Activated effector memory CD4-positive, alpha-beta T cell treated with Interleukin-2 at 50 U/mL for 16 hours (primary cell): ENCODE results near the gene ARMCX2.
"Not testable (repeated sequence)": the region's sequence is repeated elsewhere in the genome, so short reads cannot be mapped to it uniquely, and the experiment has no call there.

Source experiments
- DNase-seq: peaks from one replicate; pipeline ENCODE4 v3.0.0-alpha.2; 2020

Gene ARMCX2

DNA sequence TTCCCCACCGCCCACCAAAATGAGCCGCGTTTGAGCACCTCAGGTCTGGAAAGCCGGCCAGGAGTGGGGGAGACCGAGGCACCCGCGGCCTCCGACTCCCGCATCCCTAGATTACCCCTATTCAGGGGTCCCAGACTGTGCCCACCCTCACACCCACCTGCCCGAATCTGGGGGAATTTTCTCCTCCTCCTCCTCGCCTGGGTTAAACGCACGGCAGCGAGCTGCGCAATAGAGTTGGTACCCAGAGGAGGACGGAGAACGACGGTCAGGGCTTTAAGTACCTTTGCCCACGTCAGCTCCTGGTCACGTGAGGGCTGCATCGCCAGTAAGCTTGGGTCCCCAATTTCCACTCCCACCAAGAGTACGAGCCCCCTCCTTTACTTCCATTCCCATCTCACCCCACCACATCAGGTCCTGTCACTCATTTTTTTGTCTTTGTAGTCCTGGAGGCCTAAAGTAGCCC, at the start of gene ARMCX2:
Gene ARMCX2 (minus strand): TSS at position 250 of the 463 bp plus-strand sequence. CDS start 2,262 bp downstream, outside the sequence.
- DNase-seq: no peak

DNA sequence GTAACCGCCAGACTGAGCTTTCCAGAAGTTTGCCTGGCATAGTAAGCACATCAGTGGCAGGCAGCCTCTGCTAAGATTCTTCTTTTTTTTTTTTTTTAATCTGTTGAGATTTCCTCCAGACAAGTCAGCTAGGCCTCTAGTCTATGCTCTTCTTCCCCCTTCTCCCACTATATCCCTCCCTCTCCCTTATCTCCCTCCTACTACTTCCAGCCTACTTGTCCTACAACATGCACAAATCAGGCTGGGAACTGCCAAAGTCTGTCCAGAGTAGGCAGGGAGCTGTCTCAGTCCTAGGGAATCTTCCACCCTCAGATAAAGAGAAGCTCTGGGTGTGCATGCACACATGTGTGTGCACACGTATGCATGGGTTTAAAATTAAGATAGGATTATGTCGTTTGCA, 49.7 kb upstream of the ARMCX2 start:
- no peak for DNase-seq

DNA sequence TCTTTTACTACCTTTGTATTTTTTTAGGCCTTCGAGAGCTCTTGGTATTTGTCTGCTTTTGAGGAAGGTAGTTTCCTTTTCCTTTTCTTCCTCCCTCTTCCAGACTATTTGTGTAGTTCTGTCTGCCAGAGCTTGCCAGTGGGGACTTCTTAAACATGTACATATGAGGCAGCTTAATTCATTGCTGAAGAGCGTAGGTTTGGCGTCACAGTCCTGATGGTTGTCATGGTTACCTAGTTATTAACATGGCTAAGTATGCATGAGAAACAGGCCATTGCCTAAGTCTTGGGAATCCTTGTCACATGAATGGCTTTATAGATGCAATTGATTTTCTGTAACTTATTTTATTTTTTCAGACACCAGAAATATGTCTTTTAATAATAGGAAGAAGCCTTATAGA, 48.5 kb upstream of the ARMCX2 start:
- no peak for DNase-seq

DNA sequence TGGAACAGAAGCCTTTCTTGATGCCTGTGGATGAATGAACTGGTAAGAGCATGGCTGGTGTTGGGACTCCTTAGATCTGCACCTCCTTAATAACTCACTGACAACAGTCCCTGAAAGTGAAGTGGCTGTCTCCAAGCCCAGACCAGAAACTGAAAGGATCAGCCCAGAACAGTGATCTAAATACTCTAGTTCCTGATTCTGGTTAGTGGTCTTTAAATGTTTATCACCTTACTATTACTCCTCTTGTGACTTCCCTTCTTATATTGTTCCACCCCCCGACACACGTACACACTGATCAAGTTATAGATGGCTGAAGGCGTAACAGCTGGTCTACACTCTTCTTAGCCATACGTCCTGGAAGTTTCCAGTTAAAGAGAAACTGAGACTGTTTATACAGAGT, 33.8 kb upstream of the ARMCX2 start:
- no peak for DNase-seq

DNA sequence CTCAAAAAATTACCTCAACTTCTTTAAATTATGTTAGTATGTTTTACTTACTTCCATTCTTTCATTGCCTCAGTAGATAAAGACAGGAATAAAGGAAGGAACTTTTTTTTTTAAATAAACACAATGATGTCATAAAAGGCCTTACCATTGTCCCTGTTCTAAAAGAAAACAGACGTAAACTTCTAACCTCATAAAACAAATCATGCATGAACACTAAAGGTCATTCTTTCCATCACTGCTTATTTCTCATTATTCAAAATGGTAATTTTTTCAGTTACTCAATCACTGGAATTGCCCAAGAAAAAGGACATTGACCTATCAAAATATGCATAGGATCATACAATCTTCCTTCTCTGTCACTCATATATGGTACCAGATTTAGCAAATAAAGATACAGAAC, 32.2 kb upstream of the ARMCX2 start:
- DNase-seq: no peak

DNA sequence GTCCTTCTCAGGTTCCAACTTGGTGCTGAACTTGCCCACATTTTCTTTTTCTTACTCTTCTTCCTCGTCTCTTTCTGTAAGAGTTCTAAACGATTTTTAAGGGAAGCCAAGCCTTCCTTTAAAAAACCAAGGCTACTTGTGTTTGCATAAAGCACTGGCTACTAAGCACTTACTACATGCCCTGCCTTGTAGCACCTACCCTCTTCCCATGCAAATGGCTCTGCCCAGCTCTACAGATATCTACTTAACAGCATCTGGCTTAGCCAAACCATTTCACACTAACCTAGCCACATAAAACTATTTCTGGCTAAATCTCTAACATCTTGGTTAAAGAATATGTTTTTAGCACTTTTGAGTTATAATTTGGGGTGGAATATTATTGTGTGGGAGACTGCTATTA, 26.9 kb upstream of the ARMCX2 start:
- DNase-seq: no peak

DNA sequence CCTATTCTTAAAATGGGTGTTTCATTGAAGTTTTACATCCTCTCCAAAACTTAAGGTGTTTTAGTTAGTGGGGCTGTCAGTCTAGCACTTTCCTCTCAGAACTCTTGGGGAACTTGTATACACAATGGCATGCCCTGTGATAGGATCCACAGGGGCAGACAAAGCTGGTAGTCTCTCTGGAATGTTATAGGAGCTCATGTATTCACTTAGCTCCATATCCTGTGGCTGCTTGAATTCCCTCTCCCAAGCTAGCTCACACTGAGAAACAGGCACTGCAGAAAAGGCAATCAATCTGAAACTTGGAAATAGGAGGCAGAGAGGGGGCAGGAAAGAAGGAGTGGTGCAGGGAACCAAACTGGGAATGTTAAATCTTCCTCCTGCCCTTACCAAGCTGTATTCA, 26.3 kb upstream of the ARMCX2 start:
- no peak for DNase-seq

DNA sequence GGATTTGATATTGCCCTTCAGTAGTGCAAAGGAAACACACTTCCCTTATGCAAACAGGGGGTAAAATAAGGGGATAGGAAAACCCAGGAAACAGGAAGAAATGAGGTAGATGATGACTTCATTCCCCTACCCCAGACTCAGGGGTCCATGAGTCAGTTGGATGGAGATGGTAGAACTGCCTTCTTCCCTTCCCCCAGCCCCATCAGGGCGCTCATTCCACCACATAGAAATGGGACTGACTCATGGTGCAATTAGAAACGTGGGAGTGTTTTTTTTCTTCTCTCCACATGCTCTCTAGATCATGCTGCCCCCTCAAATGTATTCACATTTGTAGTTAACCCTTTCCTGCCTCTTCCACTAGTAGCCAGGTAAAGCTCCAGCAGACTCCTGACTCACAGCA, 23.1 kb upstream of the ARMCX2 start:
- DNase-seq: no peak

DNA sequence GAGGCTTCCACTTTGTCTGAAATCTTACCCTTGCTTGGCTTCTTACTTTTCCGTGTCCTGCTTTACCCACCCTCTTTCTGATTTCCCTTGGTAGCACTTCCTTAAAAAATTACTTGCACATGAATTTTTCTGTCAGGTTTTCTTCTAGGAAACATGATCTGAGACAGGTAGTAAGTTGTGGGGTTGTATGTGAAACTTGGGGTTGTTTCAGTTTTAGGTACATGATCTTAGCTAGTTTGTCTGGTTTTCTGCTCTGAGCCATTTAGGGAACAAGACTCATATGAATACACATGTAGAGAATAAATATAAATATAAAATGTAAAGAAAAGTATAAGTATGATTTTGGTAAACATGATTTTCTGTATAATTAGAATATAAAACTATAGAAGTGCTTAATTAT, 17.4 kb upstream of the ARMCX2 start:
- no peak for DNase-seq

DNA sequence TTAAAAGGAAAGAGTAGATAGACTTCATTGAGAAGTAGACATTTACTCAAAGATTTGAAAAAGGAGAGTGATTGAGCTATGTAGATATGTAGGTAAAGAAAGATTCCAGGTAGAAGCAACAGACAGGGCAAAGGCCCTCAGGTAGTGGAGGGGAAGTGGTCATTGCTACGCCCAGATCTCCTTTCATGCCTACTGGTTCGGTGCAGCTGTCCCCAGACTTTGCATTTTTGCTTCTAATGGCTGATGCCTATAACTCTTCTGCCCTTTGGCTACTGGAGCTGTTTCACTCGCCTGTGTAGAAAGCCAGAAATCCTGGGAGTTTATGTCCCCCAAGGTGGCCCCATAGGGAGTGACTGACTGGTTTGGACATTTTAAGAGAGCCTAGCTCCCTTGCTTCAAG, 16.9 kb upstream of the ARMCX2 start:
- no peak for DNase-seq

DNA sequence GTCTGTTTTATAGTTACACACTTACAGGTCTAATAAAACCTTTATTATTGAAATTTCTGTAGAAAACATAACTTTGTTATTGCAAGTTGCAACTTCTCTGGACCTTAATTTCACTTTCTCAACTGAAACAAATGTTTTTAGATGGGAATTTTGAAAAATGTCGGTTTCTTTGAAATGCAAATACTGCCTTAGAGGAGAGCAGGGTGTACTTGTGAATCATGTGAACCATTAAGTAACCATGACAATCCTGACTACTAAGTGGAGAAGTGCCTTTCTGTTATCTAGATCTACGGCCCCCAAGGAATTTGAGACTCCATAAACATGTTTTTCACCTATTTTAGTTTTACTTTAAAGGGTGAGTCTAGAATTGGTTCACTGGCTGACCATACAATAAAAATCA, 8.5 kb upstream of the ARMCX2 start:
- no peak for DNase-seq

DNA sequence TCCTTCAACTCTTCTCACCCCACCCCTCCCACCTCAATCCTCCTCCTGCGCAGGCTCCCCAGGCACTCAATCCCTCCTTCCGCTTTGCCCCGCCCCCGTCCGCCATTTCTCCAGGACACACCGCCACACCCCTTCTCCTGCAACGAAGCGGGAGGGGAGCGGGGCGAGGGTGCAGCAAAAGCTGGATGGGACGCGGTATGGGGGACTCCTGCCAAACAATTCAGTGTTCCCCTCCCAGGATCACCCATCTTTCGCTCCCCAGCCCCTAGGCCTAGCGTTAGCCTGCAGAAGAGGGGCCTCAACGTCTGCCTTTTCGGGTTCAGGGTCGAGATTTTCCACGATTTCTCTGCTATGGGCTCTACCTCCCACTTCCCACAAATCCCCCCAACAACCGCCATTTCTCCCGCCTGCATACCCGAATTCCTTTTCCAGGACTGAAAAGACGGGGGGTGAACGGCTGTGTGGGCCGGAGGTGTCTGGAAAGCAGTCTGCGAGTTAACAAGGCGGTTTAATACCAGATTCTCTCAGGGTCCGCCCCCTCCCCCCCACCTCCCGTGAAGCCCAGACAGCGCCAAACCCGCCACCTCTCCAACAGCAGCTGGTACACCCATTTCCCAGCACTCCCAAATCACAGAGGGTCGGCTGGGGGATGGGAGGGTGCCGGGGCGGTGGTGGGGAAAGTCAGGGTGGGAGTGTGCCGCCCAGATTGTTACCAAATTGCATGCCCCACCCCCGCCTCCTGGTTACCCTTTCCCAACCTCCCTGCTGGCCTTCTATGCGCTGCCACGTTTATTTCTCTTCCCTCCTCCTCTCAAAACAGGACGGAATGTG, 774 bp downstream of the ARMCX2 start:
- DNase-seq: peak; percentile 40

DNA sequence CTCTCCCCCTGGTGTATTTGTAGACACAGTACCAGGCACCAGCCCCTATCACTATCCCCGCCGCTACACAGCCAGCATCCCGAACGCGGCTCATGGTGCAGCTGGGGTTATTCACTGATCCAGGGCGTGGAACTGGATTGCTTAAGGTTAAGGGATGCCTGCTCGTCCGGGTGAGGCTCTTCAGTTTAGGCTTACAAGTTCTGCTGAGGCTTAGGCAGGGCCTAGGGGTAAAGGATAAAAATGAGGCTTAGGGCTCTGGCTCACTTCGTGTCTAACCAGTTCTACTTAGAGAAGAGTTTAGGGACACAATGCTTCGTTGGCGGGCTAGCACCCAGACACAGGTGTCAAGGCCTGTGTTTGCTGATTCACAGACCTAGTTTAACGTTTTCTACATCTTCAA, 2.2 kb downstream of the ARMCX2 start:
- DNase-seq: no peak

DNA sequence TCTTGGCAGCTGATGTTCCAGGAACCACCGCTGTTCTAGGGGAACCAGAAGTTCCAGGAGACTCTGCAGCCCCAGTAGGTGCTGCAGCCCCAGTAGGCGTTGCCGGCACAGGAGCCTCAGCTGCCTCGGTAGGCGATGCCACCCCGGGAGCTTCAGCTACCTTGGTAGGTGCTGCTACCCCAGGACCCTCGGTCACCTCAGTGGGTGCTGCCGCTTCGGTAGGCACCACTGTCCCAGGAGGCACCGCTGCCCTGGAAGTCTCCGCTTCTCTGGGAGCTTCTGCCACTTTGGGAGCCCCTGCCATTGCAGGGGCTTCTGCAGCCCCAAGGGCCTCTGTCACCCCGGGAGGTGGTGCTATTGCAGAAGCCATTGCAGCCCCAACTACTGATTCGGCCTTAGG, 2.8 kb downstream of the ARMCX2 start:
- DNase-seq: no peak

DNA sequence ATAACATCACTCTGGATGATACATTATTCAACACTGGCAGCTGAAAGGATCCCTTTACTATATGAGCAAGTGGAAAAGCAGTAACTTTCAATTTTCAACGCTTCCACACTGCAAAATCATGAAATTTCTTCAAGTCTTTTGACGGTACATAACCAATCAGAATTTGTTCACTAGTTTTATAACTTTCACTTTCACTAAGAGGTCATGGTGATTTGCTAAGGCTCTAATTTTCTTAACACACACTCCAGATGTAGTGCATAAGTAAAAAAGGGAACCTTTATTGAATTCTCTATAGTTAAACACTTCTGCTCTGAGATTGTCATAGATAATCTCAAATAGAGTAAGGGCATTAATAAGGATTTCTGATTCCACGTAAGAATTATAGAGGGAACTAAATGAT, 4.1 kb downstream of the ARMCX2 start:
- no peak for DNase-seq

DNA sequence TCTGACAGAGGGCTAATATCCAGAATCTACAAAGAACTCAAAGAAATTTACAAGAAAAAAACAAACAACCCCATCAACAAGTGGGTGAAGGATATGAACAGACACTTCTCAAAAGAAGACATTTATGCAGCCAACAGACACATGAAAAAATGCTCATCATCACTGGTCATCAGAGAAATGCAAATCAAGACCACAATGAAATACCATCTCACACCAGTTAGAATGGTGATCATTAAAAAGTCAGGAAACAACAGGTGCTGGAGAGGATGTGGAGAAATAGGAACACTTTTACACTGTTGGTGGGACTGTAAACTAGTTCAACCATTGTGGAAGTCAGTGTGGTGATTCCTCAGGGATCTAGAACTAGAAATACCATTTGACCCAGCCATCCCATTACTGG, 11.9 kb downstream of the ARMCX2 start:
- not testable (repeated sequence) for DNase-seq

DNA sequence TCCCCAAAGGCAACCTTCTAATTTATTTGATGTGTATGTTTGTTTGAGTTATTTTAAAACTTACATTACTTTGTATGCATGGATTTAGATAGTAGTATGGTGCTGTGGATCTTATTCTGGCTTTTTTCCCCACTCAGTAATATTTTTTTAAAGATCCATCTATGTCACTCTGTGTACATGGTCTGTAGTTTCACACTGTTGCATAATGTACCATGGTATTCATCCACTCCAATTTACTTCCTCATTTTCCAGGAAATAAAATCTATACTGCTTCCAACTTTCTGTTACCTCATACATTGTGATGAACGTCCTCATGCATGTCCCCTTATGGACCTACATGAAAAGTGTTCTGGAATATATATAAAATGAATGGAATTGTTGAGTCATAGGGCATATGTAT, 17.6 kb downstream of the ARMCX2 start:
- DNase-seq: no peak

DNA sequence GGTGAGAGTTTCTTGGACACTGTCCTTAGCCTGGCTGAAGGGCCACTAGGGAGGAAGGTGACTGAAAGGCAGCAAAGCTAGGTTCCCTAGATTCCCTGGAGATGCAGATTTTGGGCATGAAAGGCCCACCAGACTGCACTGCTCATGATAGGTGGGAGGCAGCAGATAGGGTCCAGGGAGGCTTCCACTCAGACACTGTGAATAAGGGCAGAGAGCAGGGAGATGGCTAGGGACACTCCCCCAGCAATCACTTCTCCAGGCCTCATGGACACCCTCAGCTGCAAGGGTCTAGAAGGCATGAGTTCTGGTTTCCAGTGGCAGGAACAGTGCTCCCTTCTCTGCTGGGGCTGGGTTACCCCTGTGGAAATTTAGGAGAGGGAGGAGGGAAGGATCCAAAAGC, 20.1 kb downstream of the ARMCX2 start:
- no peak for DNase-seq

DNA sequence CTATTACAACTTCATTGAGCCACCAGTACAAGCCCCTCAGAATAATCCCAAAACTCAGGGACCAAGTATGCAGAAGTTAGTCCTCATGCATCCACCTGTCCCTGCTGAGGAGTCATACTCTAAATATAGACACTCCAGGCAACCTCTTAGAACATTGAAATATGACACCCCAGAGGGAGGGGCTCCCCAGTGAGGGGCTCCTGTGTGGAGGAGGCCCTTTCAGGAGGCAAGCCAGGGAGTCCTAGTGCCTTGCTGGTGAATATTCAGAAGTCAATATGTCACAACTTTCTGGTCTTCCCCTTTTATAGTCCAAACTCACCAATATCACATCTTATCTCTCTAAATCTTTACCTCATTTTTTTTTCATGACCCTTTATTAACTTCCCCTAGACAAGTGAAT, 40.3 kb downstream of the ARMCX2 start:
- DNase-seq: no peak

DNA sequence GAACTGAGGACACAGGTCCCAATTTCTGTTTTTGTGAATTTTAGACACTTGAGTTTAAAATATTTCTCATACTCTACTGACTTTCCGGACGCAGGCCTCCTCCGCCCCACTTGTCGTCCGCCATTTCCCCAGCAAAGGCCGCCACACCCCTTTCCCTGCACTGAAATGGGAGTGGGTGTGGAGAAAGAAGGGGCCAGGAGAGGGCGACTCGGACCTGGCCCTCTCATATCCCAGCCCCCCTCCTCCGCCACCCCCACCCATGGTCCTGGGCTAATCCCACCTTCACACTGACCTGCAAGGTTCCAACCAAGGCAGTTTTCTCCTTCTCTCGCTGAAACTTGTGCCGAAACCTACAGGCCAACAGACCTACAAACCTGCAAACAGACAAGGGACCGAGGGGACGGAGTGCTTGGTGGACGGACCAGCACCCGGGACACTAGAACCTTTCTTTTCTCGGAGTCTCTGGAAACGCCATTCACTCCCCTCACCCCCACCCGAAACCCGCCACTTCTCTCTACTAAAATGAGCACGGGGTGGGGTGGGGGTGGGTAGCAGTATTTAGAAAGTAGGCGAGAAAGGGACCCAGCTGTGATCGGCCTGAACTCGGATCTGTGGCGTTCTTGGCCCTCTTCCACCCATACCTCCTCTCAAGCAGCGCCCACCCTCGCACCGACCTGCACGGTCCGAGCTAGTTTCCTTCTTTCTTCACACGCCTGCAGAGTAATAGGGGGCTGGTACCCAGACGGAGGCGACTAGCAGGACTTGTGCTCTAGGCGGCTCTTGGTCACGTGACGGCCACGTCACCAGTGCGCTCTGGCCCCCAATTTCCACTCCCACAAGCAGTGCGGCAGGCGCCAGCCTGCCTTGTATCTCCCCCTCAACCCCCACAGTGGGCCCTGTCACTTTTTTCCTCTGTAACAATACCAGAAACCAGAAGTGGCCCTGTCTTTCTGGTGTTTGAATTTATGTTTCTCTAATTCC, 42.1 kb downstream of the ARMCX2 start, which contains the start of gene ARMCX6:
Gene ARMCX6 (minus strand): TSS at position 790 of the 981 bp plus-strand sequence. CDS start 1,380 bp downstream, outside the sequence.
- peak; percentile 52 for DNase-seq

DNA sequence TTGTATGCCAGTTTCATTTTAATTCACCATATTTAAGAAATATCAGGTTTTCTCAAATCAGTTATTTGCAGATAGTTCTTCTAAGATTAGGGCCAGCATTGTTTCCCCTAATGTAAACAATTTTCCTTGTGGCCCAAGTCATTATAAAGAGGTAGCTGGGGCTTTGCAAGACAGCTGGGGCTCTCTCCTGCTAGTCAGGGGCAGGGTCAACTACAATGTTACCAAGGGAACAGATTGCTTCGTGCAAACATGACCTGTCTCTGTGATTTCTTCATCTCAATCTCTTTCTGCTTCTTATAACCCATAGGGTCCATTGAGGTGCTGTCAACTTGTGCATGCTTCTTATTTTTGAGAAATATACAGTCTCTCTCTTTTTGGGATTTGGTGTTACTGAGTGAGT, 53.9 kb downstream of the ARMCX2 start:
- DNase-seq: no peak
